NCI-H1436 treated with DMSO at 0.1 percent for 48 hours (cell line): ENCODE results near the gene PRICKLE2.
"Not testable (repeated sequence)": the region's sequence is repeated elsewhere in the genome, so short reads cannot be mapped to it uniquely, and the experiment has no call there.

Source experiments
- DNase-seq: peaks from one replicate; lab custom pipeline; 2025; lab: John Stamatoyannopoulos, UW

The PRICKLE2 gene

GRCh38 chr3:64093825-64094712, 131.2 kb downstream of the PRICKLE2 start:
- no peak for DNase-seq

- DNase-seq, result no peak
Measured at GRCh38 chr3:64093211-64093610, 132.1 kb downstream of the PRICKLE2 start.

GRCh38 chr3:64091501-64091900, 133.8 kb downstream of the PRICKLE2 start:
- no peak for DNase-seq

DNA sequence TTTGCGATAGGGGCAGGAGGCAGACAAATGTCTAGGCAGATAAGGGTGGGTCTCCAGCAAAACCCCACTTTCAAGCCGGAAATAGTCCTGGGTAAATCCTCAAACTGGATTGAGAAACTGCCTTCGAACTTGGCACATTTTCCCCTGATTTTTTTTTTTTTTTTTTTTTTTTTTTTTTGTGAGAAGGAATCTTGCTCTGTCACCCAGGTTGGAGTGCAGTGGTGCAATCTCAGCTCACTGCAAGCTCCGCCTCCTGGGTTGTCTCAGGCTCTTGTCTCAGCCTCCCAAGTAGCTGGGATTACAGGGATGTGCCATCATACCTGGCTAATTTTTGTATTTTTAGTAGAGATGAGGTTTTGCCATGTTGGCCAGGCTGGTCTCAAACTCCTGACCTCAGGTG, 135.9 kb downstream of the PRICKLE2 start:
- not testable (repeated sequence) for DNase-seq

DNA sequence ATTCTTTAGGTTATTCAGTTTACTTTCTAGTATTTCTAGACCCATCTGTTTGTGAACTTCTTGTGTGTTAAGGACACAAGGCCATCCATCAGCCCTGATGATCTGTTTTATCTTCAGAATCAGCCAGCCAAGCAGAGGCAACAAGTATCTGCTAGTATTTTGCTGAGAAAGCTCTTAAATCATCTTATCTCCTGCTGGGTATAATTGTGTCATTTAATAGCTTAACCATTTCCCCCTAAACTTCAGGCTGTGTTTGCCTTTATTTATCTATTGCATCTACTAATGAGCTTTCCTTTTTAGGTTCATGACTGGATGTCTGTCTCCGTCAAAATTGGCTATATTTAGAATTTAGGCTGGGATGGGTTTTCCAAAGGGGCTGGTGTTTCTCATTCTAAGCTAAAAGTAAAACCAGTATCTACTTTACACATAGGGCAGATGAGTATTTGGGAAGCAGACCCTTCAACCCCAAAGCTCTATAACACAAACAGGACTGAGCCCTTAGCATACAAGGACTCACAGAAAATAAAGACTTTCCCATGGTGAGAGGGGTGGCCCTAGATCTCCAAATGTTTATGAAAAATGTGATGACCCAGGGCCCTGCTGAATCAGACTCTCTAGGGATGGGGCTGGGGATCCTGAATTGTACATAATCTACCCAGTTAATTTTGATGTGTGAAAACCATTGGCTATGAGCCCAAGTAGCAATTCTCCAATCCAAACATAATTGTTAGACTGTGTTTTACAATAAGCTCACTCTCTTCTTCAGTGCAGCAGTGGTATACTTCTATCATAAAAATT, 136.7 kb downstream of the PRICKLE2 start:
- peak; percentile 0 for DNase-seq

DNA sequence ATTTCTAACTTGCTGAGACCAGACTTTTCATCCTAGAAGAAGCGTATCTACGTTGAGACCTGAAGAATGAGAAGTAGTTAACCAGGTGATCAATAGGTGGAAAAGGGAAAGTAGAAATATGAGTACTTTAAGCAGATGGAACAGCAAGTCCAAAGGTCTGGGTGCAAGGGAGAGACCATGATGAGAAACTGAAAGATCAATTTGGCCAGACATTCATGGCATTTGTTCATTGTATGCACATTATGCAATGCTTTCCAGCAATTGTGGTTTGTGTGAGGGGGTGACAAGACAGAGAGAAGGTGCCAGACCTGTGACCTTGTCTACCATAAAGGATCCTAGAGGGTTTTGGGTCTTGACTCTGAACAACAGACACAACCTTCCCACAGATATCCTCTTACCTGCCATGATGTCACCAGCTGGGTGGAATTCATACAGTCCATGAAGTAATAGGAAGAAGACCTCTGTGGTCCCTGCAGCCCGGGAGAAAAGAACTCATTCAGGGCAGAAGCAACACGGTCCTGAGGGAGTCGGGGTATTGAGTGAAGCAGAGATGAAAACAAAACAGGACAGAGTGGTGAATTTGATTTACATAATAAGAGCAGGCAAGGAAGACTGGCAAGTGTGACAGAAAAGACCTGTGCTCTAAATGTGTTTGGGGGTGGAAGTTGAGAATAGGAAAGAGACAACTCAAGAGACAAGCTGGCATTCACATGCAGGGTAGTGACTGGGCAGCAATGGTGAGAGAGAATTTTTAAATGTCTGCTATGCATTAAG, 138.6 kb downstream of the PRICKLE2 start:
- no peak for DNase-seq

GRCh38 chr3:64084640-64085039, 140.6 kb downstream of the PRICKLE2 start:
- no peak for DNase-seq

DNA sequence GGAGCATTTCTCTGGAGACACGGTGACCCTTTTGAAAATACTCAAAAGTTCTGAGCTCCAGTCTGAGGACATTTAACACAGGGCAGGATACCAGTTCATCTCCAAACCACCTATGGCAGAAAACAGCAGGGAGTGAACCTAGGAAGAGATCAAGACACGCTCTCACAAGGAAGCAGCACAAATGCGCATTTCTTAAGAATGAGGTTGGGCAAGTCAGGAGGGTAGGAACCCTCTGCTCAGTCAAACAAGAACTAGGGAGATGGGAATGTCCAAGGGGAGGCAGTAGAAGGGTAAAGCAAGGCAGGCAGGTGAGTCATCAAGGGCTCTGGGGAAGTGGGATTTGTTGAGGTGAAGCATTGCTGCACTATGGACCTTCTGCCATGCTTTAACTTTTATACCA, 141.7 kb downstream of the PRICKLE2 start:
- DNase-seq, result no peak

DNA sequence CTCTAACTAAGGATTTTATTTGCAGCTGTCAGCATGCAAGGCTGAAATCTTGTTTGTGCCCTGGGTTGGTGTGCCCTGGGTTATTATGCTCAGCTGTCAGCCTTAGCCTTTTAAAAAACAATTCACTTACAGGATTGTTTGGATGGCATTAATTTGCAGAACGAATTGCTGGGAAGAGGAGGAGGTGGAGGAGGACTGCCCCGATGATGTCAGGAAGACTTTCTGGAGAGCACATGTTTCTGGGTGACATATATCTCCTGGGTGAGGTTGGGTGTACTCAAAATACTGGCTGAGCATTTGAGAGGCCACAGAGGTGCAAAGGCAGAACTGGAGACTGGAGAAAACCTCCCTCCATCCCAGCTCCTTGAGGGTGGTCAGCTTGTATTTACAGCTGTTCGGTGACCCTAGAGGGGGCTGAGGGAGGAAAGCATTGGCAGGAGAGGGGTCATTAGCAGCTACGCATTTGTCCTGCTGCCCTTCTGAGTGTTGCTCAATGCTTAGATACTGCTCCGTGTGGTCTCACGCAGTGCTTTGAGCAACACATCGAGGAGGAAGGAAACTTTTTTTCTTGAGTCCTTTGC, 142.2 kb downstream of the PRICKLE2 start:
- no peak for DNase-seq

GRCh38 chr3:64082411-64082810, 142.9 kb downstream of the PRICKLE2 start:
- no peak for DNase-seq

DNA sequence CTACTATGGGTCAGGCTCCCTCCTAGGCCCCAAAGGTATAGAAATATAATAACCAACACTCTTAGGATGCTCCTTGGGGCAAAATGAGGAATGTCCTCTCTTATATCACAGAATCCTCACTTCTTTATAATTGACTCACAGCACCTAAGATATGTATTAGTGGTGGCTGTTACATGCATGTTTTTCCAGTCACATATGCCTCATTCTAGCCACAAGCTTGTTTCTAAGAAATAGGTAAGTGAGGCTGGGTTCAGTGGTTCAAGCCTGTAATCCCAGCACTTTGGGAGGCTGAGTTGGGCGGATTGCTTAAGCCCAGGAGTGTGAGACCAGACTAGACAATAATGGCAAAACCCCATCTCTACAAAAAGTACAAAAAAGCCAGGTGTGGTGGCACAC, 144.0 kb downstream of the PRICKLE2 start:
- DNase-seq, result no peak

- DNase-seq, result no peak
Measured at GRCh38 chr3:64080616-64081234, 144.5 kb downstream of the PRICKLE2 start.

DNA sequence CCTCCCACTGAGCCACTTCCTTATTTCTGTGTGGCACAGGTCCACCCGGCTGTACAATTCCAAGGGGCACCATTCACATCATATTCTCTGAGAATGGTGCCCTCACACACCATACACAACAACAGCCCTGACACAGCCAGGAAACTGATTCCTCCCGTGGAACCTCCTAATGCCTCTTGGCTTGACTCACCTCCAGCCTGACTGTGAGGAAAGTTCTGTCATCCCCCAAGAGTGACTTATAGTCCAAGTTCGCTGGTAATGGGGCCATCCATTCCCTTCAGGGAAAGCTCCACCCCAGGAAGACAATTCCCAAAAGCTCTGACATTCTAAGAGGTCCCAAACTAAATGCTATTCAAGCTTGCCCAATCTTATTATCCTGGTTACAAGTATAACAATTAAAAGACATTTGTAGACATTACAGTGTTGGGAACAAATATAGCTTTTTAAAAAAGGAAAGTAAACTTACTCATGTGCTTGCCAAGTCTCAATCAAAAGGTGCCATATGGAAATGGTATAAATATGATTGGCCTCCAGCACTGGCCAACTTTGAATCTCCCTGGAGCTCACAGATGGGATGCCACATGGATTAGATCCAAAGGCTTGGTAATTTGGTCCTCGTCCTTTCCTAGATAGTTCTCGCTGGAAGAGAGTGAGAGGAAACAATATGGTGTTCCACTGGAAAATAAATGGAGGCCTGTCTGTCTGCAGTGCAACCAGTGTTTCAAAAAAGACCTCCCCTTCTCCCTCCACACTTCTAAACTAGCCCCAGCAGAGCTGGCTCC, 145.7 kb downstream of the PRICKLE2 start:
- DNase-seq, result no peak

DNA sequence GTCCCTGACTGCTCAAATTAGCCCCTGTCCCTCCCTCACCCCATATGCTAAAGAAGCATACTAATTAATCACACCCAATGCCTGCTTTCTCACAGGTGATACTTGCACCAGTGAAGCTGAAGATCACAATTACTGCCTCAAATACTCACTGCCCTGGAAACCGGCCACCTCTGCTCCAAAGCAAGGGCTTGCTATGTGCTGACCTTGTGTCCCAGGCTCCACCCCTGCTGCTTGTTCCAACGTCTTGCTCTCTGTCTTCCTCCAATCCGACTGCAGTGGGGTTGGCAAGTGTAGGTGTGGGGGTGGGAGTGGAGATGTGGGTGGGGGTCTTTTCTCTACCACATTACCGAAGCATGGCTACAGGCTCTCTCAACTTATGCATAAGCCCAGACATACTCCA, 146.3 kb downstream of the PRICKLE2 start:
- no peak for DNase-seq

- no peak for DNase-seq
Measured at GRCh38 chr3:64074895-64075679, 150.2 kb downstream of the PRICKLE2 start.

GRCh38 chr3:64074060-64074459, 151.2 kb downstream of the PRICKLE2 start:
- DNase-seq, result no peak

GRCh38 chr3:64073158-64073761, 152.0 kb downstream of the PRICKLE2 start:
- DNase-seq, result no peak

- DNase-seq, result no peak
Measured at GRCh38 chr3:64072126-64072525, 153.1 kb downstream of the PRICKLE2 start.

DNA sequence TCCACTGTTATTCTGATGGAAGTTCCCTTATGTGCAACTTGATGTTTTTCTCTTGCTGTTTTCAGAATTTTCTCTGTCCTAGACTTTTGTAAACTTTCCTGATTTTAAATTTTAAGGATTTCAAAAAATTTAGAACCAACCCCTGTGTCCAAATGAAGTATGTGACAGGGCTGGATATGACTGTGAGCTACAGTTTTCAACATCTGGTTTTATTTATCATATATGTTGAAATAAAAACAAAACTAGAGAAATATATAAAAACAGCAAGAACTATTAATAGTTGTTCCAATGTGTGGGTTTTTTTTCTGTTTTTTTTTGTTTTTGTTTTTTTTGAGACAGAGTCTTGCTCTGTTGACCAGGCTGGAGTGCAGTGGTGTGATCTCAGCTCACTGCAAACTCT, 154.6 kb downstream of the PRICKLE2 start:
- DNase-seq, result no peak
